Right forelimb (tissue), 1 donor: Measurements from ENCODE around the gene ZNF805.
A peak's percentile ranks its signal among the peaks of the same experiment; 100 is the strongest.
"Not testable (repeated sequence)": the region's sequence is repeated elsewhere in the genome, so short reads cannot be mapped to it uniquely, and the experiment has no call there.

ENCODE experiments used
- DNase-seq: peaks from one replicate; pipeline ENCODE4 v3.0.0-alpha.2; 2018

ZNF805 gene

GRCh38 chr19:57240311-57241090 is at the start of gene ZNF805:
TSS of gene ZNF805 (plus strand) at chr19:57240632. CDS start at chr19:57240892, 260 bp downstream.
- peak; percentile 97 for DNase-seq

- DNase-seq = peak; percentile 97
These were observed 49.0 kb upstream of the ZNF805 start, which contains the start of gene ZNF264 for GRCh38 chr19:57191141-57192076. TSS of gene ZNF264 (plus strand) at chr19:57191500. CDS start at chr19:57191914, 414 bp downstream.

- DNase-seq = no peak
These were observed 48.4 kb upstream of the ZNF805 start for GRCh38 chr19:57192077-57192420.

GRCh38 chr19:57192993-57193392 is 47.4 kb upstream of the ZNF805 start:
- no peak for DNase-seq

- DNase-seq = not testable (repeated sequence)
These were observed 42.6 kb upstream of the ZNF805 start for GRCh38 chr19:57197874-57198273.

- DNase-seq = no peak
These were observed 38.3 kb upstream of the ZNF805 start for GRCh38 chr19:57202160-57202559.

GRCh38 chr19:57210381-57210780 is 30.1 kb upstream of the ZNF805 start:
- no peak for DNase-seq

- DNase-seq = no peak
These were observed 28.3 kb upstream of the ZNF805 start for GRCh38 chr19:57212109-57212508.

GRCh38 chr19:57227502-57227901 is 12.9 kb upstream of the ZNF805 start:
- no peak for DNase-seq

- no peak for DNase-seq
These were observed 8.7 kb upstream of the ZNF805 start for GRCh38 chr19:57231686-57232085.

GRCh38 chr19:57233207-57233606 is 7.2 kb upstream of the ZNF805 start:
- DNase-seq = no peak

- no peak for DNase-seq
These were observed 486 bp upstream of the ZNF805 start for GRCh38 chr19:57239982-57240310.

GRCh38 chr19:57241176-57241575 is 744 bp downstream of the ZNF805 start:
- DNase-seq = no peak

- no peak for DNase-seq
These were observed 2.4 kb downstream of the ZNF805 start for GRCh38 chr19:57242821-57243220.

- DNase-seq = no peak
These were observed 4.1 kb downstream of the ZNF805 start for GRCh38 chr19:57244513-57244912.

- DNase-seq = no peak
These were observed 4.6 kb downstream of the ZNF805 start for GRCh38 chr19:57245066-57245465.

- DNase-seq = no peak
These were observed 5.5 kb downstream of the ZNF805 start for GRCh38 chr19:57245959-57246358.

GRCh38 chr19:57248646-57249045 is 8.2 kb downstream of the ZNF805 start:
- no peak for DNase-seq

- DNase-seq = no peak
These were observed 8.9 kb downstream of the ZNF805 start for GRCh38 chr19:57249329-57249728.

- DNase-seq = not testable (repeated sequence)
These were observed 13.3 kb downstream of the ZNF805 start for GRCh38 chr19:57253767-57254166.

- DNase-seq = no peak
These were observed 21.6 kb downstream of the ZNF805 start for GRCh38 chr19:57262044-57262443.

GRCh38 chr19:57263244-57263741 is 22.9 kb downstream of the ZNF805 start:
- no peak for DNase-seq

- DNase-seq = no peak
These were observed 26.9 kb downstream of the ZNF805 start for GRCh38 chr19:57267291-57267690.
